GM10847 (cell line): ENCODE results near the gene SMARCD3.

Source experiments
- POLR2A ChIP-seq: IDR thresholded peaks from 2 replicates; pipeline ENCODE4 v1.6.1; 2011; ENCODE audit not compliant: insufficient read length; ENCODE audit errors: extremely low read depth

The SMARCD3 gene

DNA sequence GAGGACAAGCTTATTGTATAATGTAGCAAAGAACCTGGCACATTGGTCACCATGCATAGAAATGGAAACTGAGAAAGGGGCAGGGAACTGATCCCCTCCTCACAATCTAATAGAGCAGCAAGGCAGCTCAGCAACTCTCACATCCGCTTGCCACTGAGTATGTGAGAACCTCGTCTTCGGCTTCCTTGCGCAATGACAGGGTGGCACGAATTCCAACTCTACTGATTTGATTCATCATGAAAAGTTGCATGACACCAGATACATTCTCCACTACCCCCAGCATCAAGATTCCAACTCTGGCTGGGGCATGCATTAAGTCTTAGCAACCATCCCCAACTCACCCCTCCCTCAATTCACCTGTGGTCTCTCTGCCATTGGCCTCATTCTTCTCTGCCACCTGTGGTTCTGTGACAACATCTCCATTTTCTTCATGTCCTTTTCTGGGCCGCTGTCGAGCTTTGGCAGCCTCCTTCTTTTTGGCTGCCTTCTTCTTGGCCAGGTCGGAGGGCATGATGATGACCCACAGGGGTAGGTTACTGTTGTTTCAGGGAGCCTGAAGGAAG is 22.5 kb downstream of the SMARCD3 start:
- TF ChIP-seq POLR2A: no peak

GRCh38 chr7:151223728-151224127 is 24.8 kb downstream of the SMARCD3 start:
- TF ChIP-seq POLR2A: no peak

- TF ChIP-seq POLR2A: no peak
These were observed 30.3 kb downstream of the SMARCD3 start for GRCh38 chr7:151218170-151218569.

- no peak for TF ChIP-seq POLR2A
These were observed 33.1 kb downstream of the SMARCD3 start for GRCh38 chr7:151215396-151215795.

DNA sequence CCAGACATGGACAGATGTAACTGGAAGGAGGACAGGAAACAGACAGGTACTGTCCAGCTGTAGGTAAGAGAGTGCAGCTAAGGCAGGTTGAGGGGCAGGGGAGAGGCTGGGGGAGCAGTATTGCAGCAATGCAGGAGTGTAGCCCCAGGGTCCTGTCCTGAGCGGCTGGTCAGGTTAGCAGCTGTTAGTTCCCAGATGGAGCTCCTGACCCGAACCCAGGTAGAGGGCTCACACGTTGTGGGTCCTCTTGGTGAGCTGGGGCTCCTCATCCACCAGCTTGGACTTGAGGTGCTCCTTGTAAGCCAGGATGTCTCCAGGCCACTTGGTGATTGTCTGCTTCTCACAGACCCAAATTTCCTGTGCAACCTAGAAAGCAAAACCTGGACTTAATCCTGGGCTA is 34.7 kb downstream of the SMARCD3 start:
- TF ChIP-seq POLR2A: no peak

GRCh38 chr7:151212626-151213025 is 35.9 kb downstream of the SMARCD3 start:
- no peak for TF ChIP-seq POLR2A

GRCh38 chr7:151211155-151211772 is 37.2 kb downstream of the SMARCD3 start:
- TF ChIP-seq POLR2A: no peak

GRCh38 chr7:151210087-151210854 is 38.2 kb downstream of the SMARCD3 start, which contains the start of gene H2BK1:
H2BK1 (minus strand) TSS chr7:151210488; CDS start chr7:151210318, 170 bp downstream.
- TF ChIP-seq POLR2A: no peak

- no peak for TF ChIP-seq POLR2A
These were observed 38.9 kb downstream of the SMARCD3 start for GRCh38 chr7:151209588-151209987.

DNA sequence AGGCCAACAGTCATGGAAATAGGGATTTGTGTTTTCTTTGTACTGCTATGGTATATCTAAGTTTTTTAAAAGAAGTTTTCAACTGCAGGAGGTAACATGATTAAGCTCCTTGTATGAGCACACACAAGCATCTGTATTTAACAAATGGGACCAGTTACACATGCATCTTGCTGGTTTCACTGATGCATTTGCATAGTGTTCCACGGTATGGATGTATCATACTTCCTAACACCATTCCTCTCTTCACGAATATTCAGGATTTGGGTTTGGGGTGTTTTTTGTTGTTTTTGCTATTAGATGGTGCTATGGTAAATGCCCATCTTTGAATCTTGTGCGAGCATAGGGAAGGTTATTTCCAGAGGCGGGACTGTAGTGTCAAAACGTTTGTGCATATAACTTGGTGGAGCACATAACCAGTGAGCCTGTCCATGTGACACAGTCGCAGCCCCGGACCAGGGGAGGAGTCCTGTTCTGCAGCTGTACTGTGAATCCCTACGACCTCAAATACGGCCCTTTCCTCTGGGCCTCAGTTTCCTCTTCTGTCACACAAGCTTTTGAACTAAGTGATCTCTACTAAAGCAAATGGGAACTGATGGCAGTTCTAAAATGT is 40.1 kb downstream of the SMARCD3 start:
- TF ChIP-seq POLR2A: no peak

DNA sequence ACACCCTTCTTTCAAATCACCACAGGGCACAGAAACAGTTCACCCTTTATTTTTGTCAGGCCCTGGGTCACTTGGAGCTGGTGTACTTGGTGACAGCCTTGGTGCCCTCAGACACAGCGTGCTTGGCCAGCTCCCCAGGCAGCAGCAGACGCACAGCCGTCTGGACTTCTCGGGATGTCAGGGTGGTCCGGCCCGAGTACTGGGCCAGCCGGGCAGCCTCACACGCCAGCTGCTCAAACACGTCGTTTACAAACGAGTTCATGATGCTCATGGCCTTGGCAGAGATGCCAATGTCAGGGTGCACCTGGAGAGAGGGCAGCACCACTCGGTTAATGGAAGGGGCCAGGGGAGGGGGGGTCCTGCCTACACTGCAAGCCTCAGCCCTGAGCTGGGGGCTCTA is 40.7 kb downstream of the SMARCD3 start:
- no peak for TF ChIP-seq POLR2A

GRCh38 chr7:151207315-151207714 is 41.2 kb downstream of the SMARCD3 start:
- no peak for TF ChIP-seq POLR2A

GRCh38 chr7:151206914-151207313 is 41.6 kb downstream of the SMARCD3 start:
- no peak for TF ChIP-seq POLR2A

- no peak for TF ChIP-seq POLR2A
These were observed 42.8 kb downstream of the SMARCD3 start for GRCh38 chr7:151205730-151206129.

DNA sequence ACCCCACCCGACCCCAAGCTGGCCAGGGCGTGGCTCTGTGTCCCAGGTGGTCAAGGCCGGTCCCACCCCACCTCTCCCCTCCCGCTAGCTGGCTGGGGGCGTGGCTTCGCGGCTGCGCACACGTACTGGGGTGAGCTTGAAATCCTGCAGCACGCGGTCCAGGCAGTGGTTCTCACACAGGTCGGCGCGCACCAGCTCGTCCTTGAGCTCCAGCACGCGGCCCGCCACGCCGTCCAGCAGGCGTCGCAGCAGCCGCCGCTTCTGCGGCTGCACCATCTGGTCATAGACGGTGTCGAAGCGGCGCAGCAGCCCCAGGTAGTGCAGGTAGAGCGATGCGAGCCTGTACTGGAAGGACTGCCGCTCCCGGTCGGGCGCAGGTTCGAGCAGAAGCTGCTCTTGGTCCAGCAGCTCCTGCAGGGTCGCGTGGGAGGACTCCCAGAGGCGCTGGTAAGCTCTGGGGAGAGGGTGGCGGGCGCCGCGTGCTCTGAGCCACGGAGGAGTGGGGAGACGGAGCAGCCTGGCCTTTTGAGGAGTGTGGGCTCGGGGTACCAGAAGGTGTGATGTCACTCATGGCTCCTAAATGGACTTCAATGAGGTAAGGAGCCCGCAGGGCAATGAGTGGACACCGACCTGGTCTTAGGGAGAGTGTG is 44.0 kb downstream of the SMARCD3 start:
- no peak for TF ChIP-seq POLR2A
